ENCODE data around the gene PARD6A. TPM values are rescaled to one million over a fixed set of nuclear protein-coding genes. Genes with fewer than 3 reads are reported as not detected.

The PARD6A gene
- total and polyA plus RNA-seq, 2 of the 13 experiments (the other 11 are each of a cell fraction or from before 2014, with no cell fraction given) = 3.5 to 4.3 TPM

- no peak for TF ChIP-seq GATAD1 (CRISPR knock-in tag; IDR thresholded peaks at IDR 0.05)
- TF ChIP-seq ZNF484 (CRISPR knock-in tag; IDR thresholded peaks at IDR 0.05; ENCODE audit: borderline replicate concordance, low read depth) = no peak
Measured at GRCh38 chr16:67676516-67676915, 15.8 kb downstream of the PARD6A start (continued).

- H3K4me2 ChIP-seq (ENCODE audit: low read depth, low read length) = no peak overlapping the region
- H3K27ac ChIP-seq (ENCODE audit: extremely low read length, insufficient read depth, low read length) = no peak overlapping the region
- WGBS (ENCODE audit: low lambda C conversion rate) = 84% methylated on average over 8 of the region's 8 CpGs
- H3K79me2 ChIP-seq (ENCODE audit: insufficient read depth, low read length) = no peaks in the 10 kb centered on the region
- intact Hi-C loops (cut with micrococcal nuclease; ENCODE audit: unreplicated experiment) (no loop called here), in situ Hi-C loops (cut with HindIII; ENCODE audit: extremely low pct_ligation_motif_present, low pct_unique_long_range_greater_than_20kb) (no loop called here)
- no peak for ATAC-seq
- ChIA-PET CTCF (ENCODE audit: low intra/inter-chr PET ratio, low total read pairs) (no interaction called here), POLR2A (no interaction called here)
- H3K36me3 ChIP-seq (replicated peaks in 1 of 2; ENCODE audit: control insufficient read depth in 1 of 2, insufficient read depth in 2 of 2, low read length in 2 of 2) = peaks cover 3 to 8% of the 10 kb centered on the region in 2 experiments; a peak in 4 of 5 replicates
- TF ChIP-seq ZC3H13 (CRISPR knock-in tag; IDR thresholded peaks at IDR 0.05) (no peak), PHF5A (CRISPR knock-in tag; IDR thresholded peaks at IDR 0.05; ENCODE audit: low read depth, unreplicated experiment) (no peak), IRF2 (CRISPR knock-in tag; IDR thresholded peaks at IDR 0.05) (no peak), ZBTB42 (CRISPR knock-in tag; IDR thresholded peaks at IDR 0.05) (no peak), ZNF260 (CRISPR knock-in tag; IDR thresholded peaks at IDR 0.05; ENCODE audit: borderline replicate concordance, low read depth) (no peak), GLI4 (CRISPR knock-in tag; IDR thresholded peaks at IDR 0.05; ENCODE audit: borderline replicate concordance) (no peak), ZNF567 (CRISPR knock-in tag; IDR thresholded peaks at IDR 0.05; ENCODE audit: borderline replicate concordance) (no peak), MIER3 (CRISPR knock-in tag; IDR thresholded peaks at IDR 0.05; ENCODE audit: borderline replicate concordance) (no peak), NONO (IDR thresholded peaks at IDR 0.05) (no peak), NONO (CRISPR knock-in tag; conservative IDR thresholded peaks at IDR 0.05) (no peak), ZSCAN31 (CRISPR knock-in tag; IDR thresholded peaks at IDR 0.05; ENCODE audit: low read depth) (no peak), ZNF839 (CRISPR knock-in tag; IDR thresholded peaks at IDR 0.05; ENCODE audit: borderline replicate concordance) (no peak), PRMT3 (CRISPR knock-in tag; IDR thresholded peaks at IDR 0.05; ENCODE audit: borderline replicate concordance, low read depth) (no peak), NAIF1 (CRISPR knock-in tag; IDR thresholded peaks at IDR 0.05; ENCODE audit: borderline replicate concordance) (no peak), HOXA7 (CRISPR knock-in tag; IDR thresholded peaks at IDR 0.05) (no peak), MTA1 (CRISPR knock-in tag; IDR thresholded peaks at IDR 0.05; ENCODE audit: borderline replicate concordance) (no peak)
- no peaks in the 10 kb centered on the region for H4K20me1 ChIP-seq (ENCODE audit: insufficient read depth, low read length)
- no peak overlapping the region for H3K4me3 ChIP-seq (replicated peaks in 1 of 3; ENCODE audit: insufficient read depth in 1 of 3, low read depth in 2 of 3, low read length in 3 of 3)
- H3K9ac ChIP-seq (ENCODE audit: insufficient read depth, low read depth, low read length) = no peak overlapping the region
- no peak for DNase-seq (ENCODE audit: low spot score)
- H3K27me3 ChIP-seq (ENCODE audit: control insufficient read depth in 1 of 2, insufficient read depth in 2 of 2, low read length in 2 of 2) = no peaks in the 10 kb centered on the region
- no peak for FAIRE-seq
- no peaks in the 10 kb centered on the region for H3K9me3 ChIP-seq (ENCODE audit: low read length)
- no TSS peak for BruUV-seq (replicated peaks)
- H2AFZ ChIP-seq (ENCODE audit: low read length) = no peak overlapping the region
- 0 out of 2 replicates have a peak, but pooled peaks cover 5% of the 10 kb centered on the region for H3K4me1 ChIP-seq (ENCODE audit: insufficient read depth, low read length)
Measured at GRCh38 chr16:67676939-67677338, 16.2 kb downstream of the PARD6A start.

Data from HepG2 (cell line).